GM21717 (cell line): ENCODE data around the gene PACSIN3.

ENCODE experiments used
- ATAC-seq: cut with Tn5 transposase; IDR thresholded peaks from one replicate; pipeline ENCODE4 v1.9.1; 2021; ENCODE audit warnings: mild to moderate bottlenecking, moderate library complexity; ENCODE audit not compliant: unreplicated experiment

Gene PACSIN3

DNA sequence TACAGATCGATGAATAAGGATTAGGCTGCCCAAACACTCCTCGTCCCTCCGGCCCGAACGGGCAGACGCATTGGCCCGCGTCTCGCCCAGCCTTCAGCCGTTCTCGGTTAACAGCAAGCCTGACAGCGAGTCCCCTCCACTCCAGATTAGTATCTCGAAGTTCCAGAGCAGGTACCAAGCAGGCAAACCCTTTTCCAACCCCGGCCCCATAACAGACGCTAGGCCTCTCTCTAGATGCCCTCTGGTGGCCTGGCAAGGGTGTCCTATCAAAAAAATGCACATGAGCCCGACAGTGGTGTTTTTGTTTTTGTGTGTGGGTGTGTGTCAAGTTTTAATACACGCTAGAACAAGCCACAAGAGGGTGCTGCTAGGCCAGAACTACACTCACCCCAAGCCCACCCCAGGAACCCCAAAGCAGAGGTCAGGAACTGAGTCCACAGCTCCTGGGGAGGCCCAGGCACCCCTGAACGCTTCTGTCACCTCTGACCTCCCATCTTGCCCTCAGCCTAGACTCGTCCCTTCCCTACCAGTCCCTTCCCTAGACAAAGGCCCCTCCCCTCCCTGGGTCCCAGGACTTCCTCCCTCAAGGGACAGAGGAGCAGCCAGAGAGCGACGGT lies 8.9 kb downstream of the PACSIN3 start:
- peak; percentile 48 for ATAC-seq

- ATAC-seq: peak; percentile 82
These were observed 9.7 kb downstream of the PACSIN3 start, which contains the start of gene ARFGAP2 for GRCh38 chr11:47176328-47177228. Gene ARFGAP2, minus strand, starts transcription at chr11:47176879. Its CDS starts 26 bp downstream, at chr11:47176853.

DNA sequence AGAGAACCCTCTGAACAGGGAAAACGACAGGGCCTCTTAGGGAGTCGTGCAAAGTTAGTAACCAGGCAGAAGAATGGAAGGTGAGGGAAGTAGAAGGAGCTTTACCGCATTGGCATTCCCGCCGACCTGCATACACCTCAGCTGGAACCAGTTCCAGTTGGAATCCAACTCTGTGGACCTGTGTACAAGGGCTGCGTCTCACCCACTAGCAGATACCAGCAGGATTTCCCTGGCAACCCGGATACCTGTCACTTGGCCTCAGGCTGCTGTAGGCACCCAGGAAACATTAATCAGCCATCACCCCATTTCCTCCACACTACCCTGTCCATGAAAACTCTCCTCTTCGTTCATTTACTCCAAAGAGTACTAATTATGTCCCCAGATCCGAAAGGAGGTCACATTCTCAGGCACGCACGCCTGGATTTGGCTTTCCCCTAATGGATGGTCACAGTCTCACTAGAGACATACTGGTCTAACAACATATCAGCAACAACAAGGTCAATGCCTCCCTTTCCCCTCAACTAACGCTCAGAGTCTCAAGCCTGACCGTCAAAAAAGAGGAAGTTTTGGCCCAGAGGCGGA lies 10.4 kb downstream of the PACSIN3 start:
- ATAC-seq: no peak

DNA sequence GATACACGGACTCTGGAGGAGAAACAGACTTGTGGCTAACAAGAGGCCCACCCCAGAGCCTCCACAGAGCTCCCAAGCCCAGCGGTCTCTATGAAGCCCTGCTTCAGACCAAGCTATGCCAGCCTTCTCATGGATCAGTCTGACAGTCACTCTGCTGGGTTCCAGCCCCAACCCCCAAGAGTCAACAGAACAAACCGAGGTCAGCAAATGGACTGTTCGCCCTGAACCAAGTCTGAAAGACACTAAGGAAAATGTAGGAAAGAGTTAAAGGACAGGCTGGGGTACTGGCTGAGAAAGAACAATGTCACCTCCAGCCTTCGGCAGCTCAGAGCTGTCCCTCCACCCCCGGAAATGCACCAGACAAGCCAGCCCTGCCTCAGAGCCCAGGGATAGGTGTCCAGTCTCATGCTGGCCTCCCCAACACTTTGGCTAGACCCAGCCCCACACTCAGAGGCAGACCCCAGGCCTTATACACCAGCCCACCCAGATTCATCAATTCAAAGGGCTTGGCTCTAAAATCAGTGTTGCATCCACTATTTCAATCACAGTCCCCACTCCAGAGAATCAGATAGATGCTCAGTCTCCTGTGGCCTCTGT lies 13.4 kb downstream of the PACSIN3 start:
- ATAC-seq: no peak

DNA sequence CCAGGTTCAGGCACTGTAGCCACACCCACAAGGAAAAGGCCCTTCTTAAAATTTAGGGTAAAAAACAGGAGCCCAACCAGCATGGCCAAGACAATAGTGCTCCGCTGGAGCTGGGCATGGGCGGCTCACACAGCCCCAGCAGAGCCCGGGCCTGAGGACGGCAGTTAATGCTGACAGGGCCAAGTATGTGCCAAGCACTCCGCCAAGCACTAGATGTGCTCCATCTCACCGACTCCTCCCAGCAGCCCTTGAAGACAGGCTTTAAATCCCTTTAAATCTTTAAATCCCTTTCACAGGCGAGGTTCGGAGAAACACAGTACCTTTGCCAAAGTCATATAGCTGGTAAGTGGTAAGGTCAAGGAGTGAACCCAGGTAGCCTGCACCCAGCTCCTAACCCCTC lies 14.4 kb downstream of the PACSIN3 start:
- no peak for ATAC-seq

GRCh38 chr11:47171061-47171838 lies 15.0 kb downstream of the PACSIN3 start:
- no peak for ATAC-seq

DNA sequence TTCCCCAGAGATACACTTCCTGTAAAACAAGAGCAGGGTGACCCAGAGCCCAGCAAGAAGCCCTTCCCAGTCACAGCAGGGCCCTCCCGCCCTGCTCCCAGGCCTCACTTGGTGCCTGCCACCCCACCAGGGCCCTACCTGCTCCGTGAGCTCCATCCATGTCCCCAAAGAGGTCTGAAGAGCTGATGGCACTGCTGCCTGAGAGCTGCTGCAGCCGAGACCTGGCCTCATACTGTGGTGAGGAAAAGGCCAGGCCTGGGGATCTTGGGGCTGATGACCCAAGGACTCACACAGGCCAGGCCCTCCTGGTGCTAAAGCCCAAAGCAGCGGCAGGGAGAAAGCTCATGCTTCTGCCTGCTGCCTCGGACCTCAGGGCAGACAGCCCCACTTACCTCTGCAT lies 19.9 kb downstream of the PACSIN3 start:
- ATAC-seq: no peak

DNA sequence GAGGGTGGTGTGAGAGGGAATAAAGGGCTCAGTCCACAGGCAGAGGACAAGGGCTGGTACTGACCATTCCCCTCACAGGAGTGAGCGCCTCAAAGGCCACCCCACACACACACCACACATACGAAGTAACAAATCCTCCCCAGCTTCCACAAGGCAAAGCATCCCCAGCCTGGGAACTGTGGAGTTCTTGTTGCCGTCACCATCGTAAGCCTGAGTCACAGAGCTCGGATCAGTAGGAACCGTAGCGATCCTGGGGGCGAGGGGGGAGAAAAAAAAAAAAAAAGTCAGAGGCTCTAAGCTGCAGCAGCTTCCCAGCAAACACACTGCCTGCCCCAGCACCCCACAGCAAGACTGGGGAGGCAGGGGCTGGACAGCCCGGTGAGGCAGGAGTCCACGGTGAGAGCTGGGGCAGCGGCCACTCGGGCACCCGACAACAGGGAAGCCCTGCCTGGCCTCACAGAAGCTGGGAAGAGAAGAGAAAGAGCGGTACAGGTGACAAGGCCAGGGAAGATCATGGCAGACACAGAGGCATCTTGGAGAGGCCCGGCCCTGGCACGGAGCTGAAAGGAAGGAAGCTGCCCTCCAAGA lies 20.9 kb downstream of the PACSIN3 start:
- no peak for ATAC-seq

GRCh38 chr11:47164321-47164720 lies 21.9 kb downstream of the PACSIN3 start:
- ATAC-seq: no peak

- no peak for ATAC-seq
These were observed 22.3 kb downstream of the PACSIN3 start for GRCh38 chr11:47163898-47164297.

- ATAC-seq: no peak
These were observed 23.0 kb downstream of the PACSIN3 start for GRCh38 chr11:47163193-47163592.

GRCh38 chr11:47162426-47162825 lies 23.8 kb downstream of the PACSIN3 start:
- no peak for ATAC-seq

GRCh38 chr11:47161890-47162289 lies 24.3 kb downstream of the PACSIN3 start:
- no peak for ATAC-seq

DNA sequence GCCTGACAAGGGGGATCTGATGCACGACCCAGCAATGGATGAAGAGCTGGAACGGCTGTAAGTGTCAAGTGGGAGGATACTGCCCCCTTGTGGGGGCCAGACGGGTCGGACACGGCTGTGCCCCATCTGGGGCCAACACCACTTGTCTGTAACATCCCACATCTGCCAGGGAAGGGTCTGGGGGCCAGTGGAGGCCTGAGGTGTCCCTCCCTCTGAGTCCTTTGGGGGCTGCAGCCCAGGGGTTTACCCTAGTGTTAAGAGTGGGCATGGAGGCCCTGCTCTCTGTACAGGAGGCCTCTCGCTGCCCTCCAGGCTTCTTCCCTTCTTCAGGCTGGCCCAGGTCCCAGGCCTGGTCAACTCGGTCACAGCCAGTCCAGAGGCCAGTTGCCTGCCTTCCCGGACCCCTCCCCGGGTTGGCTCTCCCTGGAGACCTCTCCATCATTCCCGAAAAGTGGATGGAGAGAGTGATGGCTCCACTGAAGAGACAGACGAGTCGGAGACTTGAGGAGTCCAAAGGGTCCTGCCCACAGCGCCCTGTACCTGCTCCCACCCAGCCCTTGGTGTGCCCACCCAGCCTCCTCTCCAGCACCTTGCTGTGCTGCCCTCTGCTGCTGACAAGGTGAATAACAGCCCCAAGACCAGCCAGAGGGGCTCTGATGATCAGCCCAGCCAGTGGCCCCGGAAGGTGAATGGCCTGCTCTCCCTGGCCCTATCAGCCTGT lies 24.9 kb downstream of the PACSIN3 start:
- no peak for ATAC-seq

DNA sequence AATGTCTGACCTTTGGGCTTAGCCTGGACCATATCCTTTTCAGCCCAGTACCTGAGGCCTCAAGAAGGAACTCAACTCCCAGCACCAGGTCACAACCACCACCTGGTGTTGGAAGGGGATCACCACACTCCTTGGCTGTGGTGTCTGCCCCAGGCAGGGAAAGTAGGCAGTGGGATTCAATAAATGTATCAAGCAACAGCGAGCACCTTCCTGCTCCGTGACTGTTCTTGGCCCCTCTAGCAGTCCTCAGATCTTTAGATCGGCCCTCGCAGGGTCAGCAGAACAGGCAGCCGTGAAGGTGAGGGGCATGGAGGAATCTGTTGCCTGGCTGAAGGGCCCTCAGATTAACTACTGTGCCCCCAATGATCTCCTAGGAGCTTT lies 25.5 kb downstream of the PACSIN3 start:
- no peak for ATAC-seq

GRCh38 chr11:47158242-47158641 lies 28.0 kb downstream of the PACSIN3 start:
- no peak for ATAC-seq

GRCh38 chr11:47157805-47158204 lies 28.4 kb downstream of the PACSIN3 start:
- ATAC-seq: no peak

DNA sequence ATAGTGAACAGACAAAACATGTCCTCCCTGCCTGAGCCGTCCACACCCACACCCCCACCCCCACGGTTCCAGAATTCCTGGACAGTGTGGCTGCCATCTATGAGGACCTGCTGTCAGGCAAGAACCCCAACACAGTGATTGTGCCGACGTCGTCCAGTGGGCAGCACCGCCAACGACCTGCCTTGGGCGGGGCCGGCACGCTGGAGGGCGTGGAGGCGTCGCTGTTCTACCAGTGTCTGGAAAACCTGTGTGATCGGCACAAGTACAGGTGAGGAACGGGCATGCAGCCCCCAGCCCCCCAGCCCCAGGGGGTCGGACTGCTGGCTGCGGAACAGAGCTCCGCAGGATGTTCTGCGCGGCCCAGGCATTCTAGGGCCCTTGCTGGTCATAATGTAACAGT lies 29.3 kb downstream of the PACSIN3 start:
- ATAC-seq: no peak

DNA sequence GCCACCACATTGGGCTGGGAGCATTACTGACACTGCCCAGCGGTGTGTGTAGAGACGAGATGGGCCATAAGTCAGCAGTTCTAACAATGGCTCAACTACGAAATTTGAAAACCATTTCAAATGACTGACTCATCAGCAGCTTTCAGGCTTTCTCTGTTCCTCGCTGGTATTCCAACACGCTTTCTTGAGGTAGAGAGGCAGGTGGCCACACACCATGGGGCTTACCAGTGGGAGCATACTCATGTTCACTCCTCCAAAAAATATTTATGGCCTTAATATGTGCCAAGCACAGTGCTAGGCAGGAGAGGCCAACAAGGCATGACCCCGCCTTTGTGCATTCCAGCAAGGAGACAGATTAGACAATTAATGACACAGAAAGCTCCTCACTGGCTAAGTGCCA lies 29.9 kb downstream of the PACSIN3 start:
- no peak for ATAC-seq

- ATAC-seq: no peak
These were observed 30.4 kb downstream of the PACSIN3 start for GRCh38 chr11:47155879-47156278.
